NCI-H2081 treated with DMSO at 0.1 percent for 48 hours (cell line): ENCODE data around the gene AMPD1.

Source experiments
- DNase-seq: peaks from one replicate; lab custom pipeline; 2025; lab: John Stamatoyannopoulos, UW

AMPD1 gene

GRCh38 chr1:114695430-114696058 lies at the start of gene AMPD1:
Gene AMPD1 (minus strand): TSS chr1:114695546. CDS start chr1:114695471, 75 bp downstream.
- DNase-seq: no peak

- DNase-seq: no peak
Observed at GRCh38 chr1:114741963-114742746, 46.8 kb upstream of the AMPD1 start.

- DNase-seq: no peak
Observed at GRCh38 chr1:114740331-114740730, 45.0 kb upstream of the AMPD1 start.

- no peak for DNase-seq
Observed at GRCh38 chr1:114737314-114737849, 42.0 kb upstream of the AMPD1 start.

GRCh38 chr1:114735479-114735878 lies 40.1 kb upstream of the AMPD1 start:
- DNase-seq: no peak

GRCh38 chr1:114729782-114730181 lies 34.4 kb upstream of the AMPD1 start:
- DNase-seq: no peak

GRCh38 chr1:114728553-114728952 lies 33.2 kb upstream of the AMPD1 start:
- no peak for DNase-seq

- no peak for DNase-seq
Observed at GRCh38 chr1:114725230-114725629, 29.9 kb upstream of the AMPD1 start.

- DNase-seq: no peak
Observed at GRCh38 chr1:114723915-114724314, 28.6 kb upstream of the AMPD1 start.

- no peak for DNase-seq
Observed at GRCh38 chr1:114723457-114723856, 28.1 kb upstream of the AMPD1 start.

- DNase-seq: no peak
Observed at GRCh38 chr1:114720492-114720891, 25.1 kb upstream of the AMPD1 start.

- no peak for DNase-seq
Observed at GRCh38 chr1:114719424-114719787, 24.1 kb upstream of the AMPD1 start.

- DNase-seq: no peak
Observed at GRCh38 chr1:114718661-114719423, 23.5 kb upstream of the AMPD1 start.

- DNase-seq: peak; percentile 1
Observed at GRCh38 chr1:114716304-114717170, 21.2 kb upstream of the AMPD1 start, which contains the start of gene NRAS. Gene NRAS (minus strand): TSS chr1:114716771. CDS start chr1:114716160, 611 bp downstream.

GRCh38 chr1:114715952-114716303 lies 20.6 kb upstream of the AMPD1 start:
- DNase-seq: no peak

GRCh38 chr1:114712977-114713376 lies 17.6 kb upstream of the AMPD1 start:
- no peak for DNase-seq

- no peak for DNase-seq
Observed at GRCh38 chr1:114710360-114710759, 15.0 kb upstream of the AMPD1 start.

GRCh38 chr1:114707604-114708003 lies 12.3 kb upstream of the AMPD1 start:
- DNase-seq: no peak

- DNase-seq: no peak
Observed at GRCh38 chr1:114703242-114703641, 7.9 kb upstream of the AMPD1 start.

GRCh38 chr1:114702737-114703136 lies 7.4 kb upstream of the AMPD1 start:
- no peak for DNase-seq

GRCh38 chr1:114701931-114702330 lies 6.6 kb upstream of the AMPD1 start:
- no peak for DNase-seq
